HFFc6 (cell line): ENCODE measurements around the gene RNF168. TPM values are rescaled to one million over a fixed set of nuclear protein-coding genes. Genes with fewer than 3 reads are reported as not detected.
A peak's percentile ranks its signal among the peaks of the same experiment; 100 is the strongest.

Source experiments
- DNase-seq: peaks from one replicate; pipeline ENCODE4 v3.0.0-alpha.2; 2018
- H3K27ac Mint-ChIP-seq: 2 replicates; pipeline ENCODE4 v1.8.0; 2020; ENCODE audit warnings: mild to moderate bottlenecking, mixed read lengths
- H3K27me3 Mint-ChIP-seq: 2 replicates; pipeline ENCODE4 v1.8.0; 2021; ENCODE audit warnings: mild to moderate bottlenecking, moderate library complexity, mixed read lengths; ENCODE audit not compliant: insufficient read depth
- H3K36me3 Mint-ChIP-seq: 2 replicates; pipeline ENCODE4 v1.8.0; 2021; ENCODE audit warnings: low read depth, mixed read lengths
- H3K4me1 Mint-ChIP-seq: 2 replicates; pipeline ENCODE4 v1.8.0; 2020; ENCODE audit warnings: low read depth, mixed read lengths
- H3K4me3 Mint-ChIP-seq: 2 replicates; pipeline ENCODE4 v1.8.0; 2020; ENCODE audit warnings: mild to moderate bottlenecking, moderate library complexity, mixed read lengths
- H3K9me3 Mint-ChIP-seq: 2 replicates; pipeline ENCODE4 v1.8.0; 2020; ENCODE audit warnings: mild to moderate bottlenecking, mixed read lengths
- CTCF ChIP-seq: fragments of 200-600 bp; sonication (generic); IDR thresholded peaks from 2 replicates; pipeline ENCODE4 v1.5.0; 2021; ENCODE audit warnings: antibody characterized with exemption, mild to moderate bottlenecking
- total RNA-seq, 6 experiments: library from RNA; stranded (reverse); fragmentation: NEBNext Ultra II Directional; extraction: Animal tissue kit (Norgen Biotek cat#: 25700); gene quantifications; 2 replicates in 1 of 6; 3 replicates in 5 of 6; pipeline ENCODE4 v1.2.3, GENCODE V29; 2021

Gene RNF168
- total RNA-seq, 6 experiments from 2014 or later: 11.6 to 16.5 (median 15.5) TPM

DNA sequence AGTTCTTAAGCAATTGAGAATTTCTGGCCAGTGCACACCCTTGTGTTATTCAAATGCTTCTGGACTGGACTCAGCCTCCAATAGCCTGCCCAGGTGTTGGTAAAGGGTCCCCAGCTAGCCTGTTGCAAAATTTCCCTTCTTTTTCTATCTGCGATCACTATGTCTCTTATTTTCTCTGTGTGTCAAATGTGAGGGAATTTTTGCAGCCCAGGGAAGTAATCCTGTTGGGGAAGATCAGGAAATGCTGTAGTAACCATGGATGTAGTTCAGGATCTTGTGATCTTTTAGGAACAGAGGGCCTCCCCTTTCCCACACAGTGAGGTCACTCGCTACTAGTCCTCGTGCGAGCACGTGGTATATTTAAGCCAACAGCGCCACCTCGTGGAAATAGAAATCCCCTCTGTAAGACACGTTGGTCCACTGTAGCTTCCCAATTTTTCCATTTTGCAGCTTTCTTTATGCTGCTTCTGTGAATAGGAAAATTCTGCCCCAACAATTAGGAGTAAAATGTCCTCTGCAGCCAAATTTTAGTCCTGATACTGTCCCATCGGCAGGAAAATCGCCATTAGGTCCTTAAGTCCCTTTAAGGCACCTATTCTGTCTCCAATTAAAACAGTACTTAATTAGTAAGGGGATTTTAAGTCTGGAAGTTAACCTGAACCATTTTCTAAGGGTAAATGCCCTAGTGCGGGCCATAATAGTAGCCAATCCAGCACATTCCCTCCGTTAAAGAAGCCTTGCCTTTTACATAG is 15.6 kb upstream of the RNF168 start:
- peaks cover 14% of the 10 kb centered on the region; the same call in 1 of the 2 replicates for H3K9me3 Mint-ChIP-seq
- H3K27me3 Mint-ChIP-seq: no peaks in the 10 kb centered on the region; the same call in 1 of the 2 replicates
- H3K4me3 Mint-ChIP-seq: no peak overlapping the region

GRCh38 chr3:196517919-196518318 is 14.4 kb upstream of the RNF168 start:
- no peak for TF ChIP-seq CTCF
- H3K27me3 Mint-ChIP-seq: no peaks in the 10 kb centered on the region; the same call in 1 of the 2 replicates
- H3K4me3 Mint-ChIP-seq: no peak overlapping the region
- H3K4me1 Mint-ChIP-seq: peaks cover 22% of the 10 kb centered on the region
- DNase-seq: no peak
- H3K36me3 Mint-ChIP-seq: peaks cover 5% of the 10 kb centered on the region; the same call in 1 of the 2 replicates
- H3K9me3 Mint-ChIP-seq: peaks cover 14% of the 10 kb centered on the region; the same call in 1 of the 2 replicates
- no peak overlapping the region for H3K27ac Mint-ChIP-seq

More for the DNA sequence above, 15.6 kb upstream of the RNF168 start:
- Mint-ChIP-seq H3K36me3 (peaks cover 5% of the 10 kb centered on the region; the same call in 1 of the 2 replicates), H3K4me1 (peaks cover 16% of the 10 kb centered on the region), H3K27ac (no peak overlapping the region)
- peak; percentile 45 for DNase-seq
- TF ChIP-seq CTCF: peak; percentile 90

GRCh38 chr3:196517162-196517800 is 13.7 kb upstream of the RNF168 start:
- no peak for TF ChIP-seq CTCF
- no peak for DNase-seq
- Mint-ChIP-seq H3K27me3 (no peaks in the 10 kb centered on the region; the same call in 1 of the 2 replicates), H3K27ac (no peak overlapping the region), H3K4me3 (no peak overlapping the region), H3K4me1 (peaks cover 22% of the 10 kb centered on the region), H3K36me3 (peaks cover 5% of the 10 kb centered on the region; the same call in 1 of the 2 replicates), H3K9me3 (peaks cover 14% of the 10 kb centered on the region; the same call in 1 of the 2 replicates)

- Mint-ChIP-seq H3K4me3 (peak within 1 kb of the TSS; percentile 3), H3K9me3 (peaks cover 9% of the 10 kb centered on the region; the same call in 1 of the 2 replicates), H3K27ac (no peak within 1 kb of the TSS; the same call in 1 of the 2 replicates), H3K36me3 (peaks cover 5% of the 10 kb centered on the region; the same call in 1 of the 2 replicates), H3K4me1 (peaks cover 22% of the 10 kb centered on the region), H3K27me3 (no peaks in the 10 kb centered on the region; the same call in 1 of the 2 replicates)
- TF ChIP-seq CTCF: no peak
- DNase-seq: no peak
Measured at GRCh38 chr3:196514913-196515621, 11.5 kb upstream of the RNF168 start, which contains the start of gene SMCO1. Gene SMCO1, minus strand, starts transcription at chr3:196515346. Its CDS starts 137 bp downstream, at chr3:196515209.

DNA sequence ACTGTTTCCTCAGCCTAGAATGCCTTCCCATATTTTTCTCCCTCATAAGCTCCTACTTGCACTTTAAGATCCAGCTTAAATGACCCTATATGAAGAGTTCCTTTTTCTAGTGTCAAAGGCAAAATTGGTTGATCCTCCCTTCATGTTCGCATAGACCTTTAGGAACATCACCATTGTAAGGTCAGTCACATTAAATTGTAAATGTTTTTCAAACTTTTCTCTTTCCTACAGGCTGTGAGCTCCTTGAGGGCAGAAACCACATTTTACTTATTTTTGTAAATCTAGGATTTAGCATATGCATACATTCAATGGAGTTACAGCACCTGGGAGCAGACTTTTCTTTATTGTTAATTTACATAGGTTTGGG is 10.8 kb upstream of the RNF168 start:
- peaks cover 22% of the 10 kb centered on the region for H3K4me1 Mint-ChIP-seq
- no peak overlapping the region; the same call in 1 of the 2 replicates for H3K27ac Mint-ChIP-seq
- H3K27me3 Mint-ChIP-seq: no peaks in the 10 kb centered on the region; the same call in 1 of the 2 replicates
- TF ChIP-seq CTCF: no peak
- DNase-seq: no peak
- H3K4me3 Mint-ChIP-seq: peak overlapping the region; percentile 3
- H3K9me3 Mint-ChIP-seq: peaks cover 2% of the 10 kb centered on the region; the same call in 1 of the 2 replicates
- peaks cover under 1% of the 10 kb centered on the region; the same call in 1 of the 2 replicates for H3K36me3 Mint-ChIP-seq
